AG09319 (cell line): Measurements from ENCODE around the gene S100A8.

Source experiments
- DNase-seq: peaks from one replicate; pipeline ENCODE4 v3.0.0-alpha.2; 2010; ENCODE audit warnings: low read depth; ENCODE audit errors: extremely low read depth
- TF ChIP-seq, protein P1 (sequence below): IDR thresholded peaks from 2 replicates; pipeline ENCODE4 v1.5.1; 2011; ENCODE audit warnings: low read depth, mild to moderate bottlenecking, inconsistent platforms, low read length, moderate library complexity

Gene S100A8

DNA sequence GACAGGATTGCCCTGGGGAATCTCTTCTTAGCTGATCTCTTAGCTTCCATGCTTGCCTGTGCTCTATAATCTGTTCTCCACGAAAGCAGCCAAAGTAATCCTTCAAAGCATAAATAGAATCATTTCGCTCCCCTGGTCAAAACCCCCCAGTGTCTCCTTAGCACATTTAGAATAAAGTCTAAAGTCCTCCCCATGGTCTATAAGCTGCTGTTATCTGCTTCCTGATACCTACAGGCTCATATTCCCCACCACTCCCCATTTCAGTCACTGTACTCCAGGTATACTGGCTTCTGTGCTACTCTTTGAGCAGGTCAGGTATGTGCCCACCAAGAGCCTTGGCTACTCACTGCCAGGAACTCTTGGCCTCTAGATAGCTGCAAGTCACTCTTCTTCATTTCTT is 18.3 kb downstream of the S100A8 start:
- DNase-seq, result no peak
- TF ChIP-seq, protein P1, sequence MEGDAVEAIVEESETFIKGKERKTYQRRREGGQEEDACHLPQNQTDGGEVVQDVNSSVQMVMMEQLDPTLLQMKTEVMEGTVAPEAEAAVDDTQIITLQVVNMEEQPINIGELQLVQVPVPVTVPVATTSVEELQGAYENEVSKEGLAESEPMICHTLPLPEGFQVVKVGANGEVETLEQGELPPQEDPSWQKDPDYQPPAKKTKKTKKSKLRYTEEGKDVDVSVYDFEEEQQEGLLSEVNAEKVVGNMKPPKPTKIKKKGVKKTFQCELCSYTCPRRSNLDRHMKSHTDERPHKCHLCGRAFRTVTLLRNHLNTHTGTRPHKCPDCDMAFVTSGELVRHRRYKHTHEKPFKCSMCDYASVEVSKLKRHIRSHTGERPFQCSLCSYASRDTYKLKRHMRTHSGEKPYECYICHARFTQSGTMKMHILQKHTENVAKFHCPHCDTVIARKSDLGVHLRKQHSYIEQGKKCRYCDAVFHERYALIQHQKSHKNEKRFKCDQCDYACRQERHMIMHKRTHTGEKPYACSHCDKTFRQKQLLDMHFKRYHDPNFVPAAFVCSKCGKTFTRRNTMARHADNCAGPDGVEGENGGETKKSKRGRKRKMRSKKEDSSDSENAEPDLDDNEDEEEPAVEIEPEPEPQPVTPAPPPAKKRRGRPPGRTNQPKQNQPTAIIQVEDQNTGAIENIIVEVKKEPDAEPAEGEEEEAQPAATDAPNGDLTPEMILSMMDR, result no peak

DNA sequence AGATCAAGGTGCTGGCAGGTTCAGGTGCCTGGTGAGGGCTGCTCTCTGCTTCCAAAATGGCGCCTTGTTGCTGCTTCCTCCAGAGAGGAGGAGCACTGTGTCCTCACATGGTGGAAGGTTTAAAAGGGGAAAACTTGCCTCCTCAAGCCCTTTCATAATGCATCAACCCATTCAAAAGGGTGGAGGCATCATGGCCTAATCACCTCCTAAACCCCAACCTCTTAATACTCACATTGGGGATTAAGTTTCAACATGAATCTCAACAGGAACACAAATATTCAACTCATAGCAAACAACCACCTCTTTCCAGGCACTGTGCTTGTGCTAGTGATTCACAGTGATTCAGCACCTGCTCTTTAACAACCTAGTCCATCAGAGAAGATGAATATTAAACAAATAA is 19.6 kb downstream of the S100A8 start:
- TF ChIP-seq, protein P1, result no peak
- DNase-seq, result no peak

DNA sequence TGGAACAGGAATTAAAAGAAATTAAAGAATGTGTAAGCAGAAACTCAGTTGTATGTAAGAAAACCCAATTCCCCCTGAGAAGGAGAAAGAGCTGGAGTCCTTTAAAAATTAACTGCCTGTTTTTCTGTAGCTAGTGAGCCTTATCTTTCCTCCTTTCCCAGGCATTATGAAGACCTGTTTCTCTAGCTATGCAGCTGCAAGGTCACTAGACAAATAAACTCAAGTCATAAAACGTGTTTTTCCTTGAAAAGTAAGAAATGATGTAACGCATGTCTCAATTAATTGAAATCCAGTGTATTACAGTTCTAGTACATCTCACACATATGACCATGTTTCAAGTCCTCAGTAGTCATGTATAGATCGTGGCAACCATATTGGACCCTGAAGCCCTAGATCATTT is 20.7 kb downstream of the S100A8 start:
- TF ChIP-seq, protein P1, result no peak
- DNase-seq, result no peak

DNA sequence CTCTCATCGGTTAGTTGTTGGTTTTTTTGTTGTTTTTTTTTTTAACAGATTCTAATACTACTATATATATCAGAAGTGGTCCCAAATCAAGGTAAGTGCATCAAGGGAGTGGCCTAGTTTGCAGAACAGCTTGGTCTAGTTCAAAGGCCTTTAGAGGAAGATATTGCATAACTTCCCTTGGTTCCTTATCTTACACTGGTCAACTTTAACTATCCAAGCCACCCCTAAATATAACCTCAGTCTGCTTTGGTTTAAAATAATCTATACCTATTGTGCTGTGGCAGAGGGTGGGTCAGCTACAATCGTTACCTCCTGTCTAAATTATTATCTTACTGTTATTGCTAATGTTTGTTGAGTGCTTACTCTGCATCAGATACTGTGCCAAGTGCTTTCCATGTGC is 22.4 kb downstream of the S100A8 start:
- DNase-seq, result no peak
- TF ChIP-seq, protein P1, result no peak

DNA sequence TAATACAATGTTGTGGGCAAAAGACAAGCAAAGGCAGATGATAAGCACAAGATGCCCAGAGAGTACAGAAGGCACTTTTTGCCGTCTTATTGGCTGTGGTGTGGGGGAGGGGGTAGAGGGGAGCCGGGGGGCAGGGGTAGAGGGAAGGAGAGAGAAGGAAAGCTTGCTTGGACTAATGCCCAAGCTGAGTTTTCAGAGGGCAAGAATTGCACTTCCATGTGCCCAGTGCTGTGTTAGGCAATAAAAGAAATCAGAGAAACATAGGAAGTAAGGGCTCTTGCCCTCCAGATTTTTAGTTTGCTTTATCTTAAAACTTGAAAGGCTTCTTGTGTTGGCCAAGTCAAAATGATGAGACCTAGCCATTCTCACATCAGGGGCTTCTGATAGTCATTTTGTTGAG is 23.8 kb downstream of the S100A8 start:
- TF ChIP-seq, protein P1, result no peak
- DNase-seq, result no peak

DNA sequence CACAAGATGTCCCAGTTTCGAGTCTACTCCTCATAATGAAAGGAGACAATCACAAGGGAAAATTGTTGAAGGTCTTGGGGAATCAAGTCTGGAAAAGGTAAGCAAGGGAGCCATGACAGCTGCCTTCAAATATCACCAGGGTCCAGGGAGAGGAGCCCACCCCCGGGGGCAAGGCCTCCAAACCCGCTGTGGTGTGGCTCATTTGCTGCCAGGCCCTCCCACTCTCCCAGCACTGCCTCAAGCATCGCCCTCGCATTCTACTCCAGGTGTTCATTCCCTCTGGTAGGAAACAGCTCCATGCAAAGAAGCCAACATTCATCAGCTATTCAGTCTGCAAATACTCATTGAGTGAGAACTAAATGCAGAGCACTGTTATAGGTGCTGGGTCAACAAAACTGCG is 24.6 kb downstream of the S100A8 start:
- DNase-seq, result no peak
- TF ChIP-seq, protein P1, result no peak

DNA sequence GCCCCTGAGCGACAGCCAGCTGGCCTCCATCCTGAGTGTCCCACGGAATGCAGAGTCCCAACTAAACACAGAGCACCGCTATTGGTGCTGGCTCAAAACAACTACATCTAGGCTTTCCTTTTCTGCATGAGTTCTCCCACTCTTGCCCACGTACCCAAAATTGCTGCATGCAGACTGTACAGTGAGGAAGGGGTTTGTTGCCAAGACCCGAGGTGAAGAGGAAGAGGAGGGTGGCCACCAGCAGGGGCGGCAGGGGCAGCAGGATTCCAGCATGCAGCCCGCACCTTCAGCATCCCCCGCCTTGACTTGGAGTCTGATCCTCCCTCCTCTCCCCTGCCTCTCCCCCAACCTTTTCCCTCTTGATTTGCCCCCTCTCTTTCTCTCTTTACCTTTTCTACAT is 25.2 kb downstream of the S100A8 start:
- TF ChIP-seq, protein P1, result no peak
- DNase-seq, result no peak
